ENCODE results near the gene MPV17L2. TPM values are rescaled to one million over a fixed set of nuclear protein-coding genes. Genes with fewer than 3 reads are reported as not detected.

The MPV17L2 gene
- polyA plus RNA-seq, 2 of the 4 experiments (the other 2 are of a cell fraction) = 8.3 to 13.9 TPM

GRCh38 chr19:18167975-18168645, 24.9 kb upstream of the MPV17L2 start (continued):
- TF ChIP-seq CTCF (IDR thresholded peaks at IDR 0.05) (peak; percentile 51), MYC (IDR thresholded peaks at IDR 0.05; ENCODE audit: borderline replicate concordance, low read length) (no peak), CHD2 (IDR thresholded peaks at IDR 0.05; ENCODE audit: low read length, partially characterized antibody) (no peak), E2F6 (IDR thresholded peaks at IDR 0.05; ENCODE audit: borderline replicate concordance, low read depth) (no peak)

- DNase-seq (ENCODE audit: low read depth in 1 of 2, low spot score in 1 of 2) (no peak), FAIRE-seq (no peak), ATAC-seq (no peak)
- Histone ChIP-seq H3K9me3 (no peaks in the 10 kb centered on the region), H3K27ac (no peak overlapping the region), H3K4me2 (no peak overlapping the region), H3K4me3 (no peak overlapping the region), H3K4me1 (peaks cover 4% of the 10 kb centered on the region; the same call in 1 of the 3 replicates)
- ChIA-PET POLR2A (no interaction called here), CTCF (interaction anchor here (0.9 to 2.3 kb wide), 11 partner anchors 9 to 85 kb away, joined by 4 to 11 read pairs (median 4); a partner anchor contains a TSS)
- 95% methylated on average over 35 of the region's 66 CpGs for WGBS (ENCODE audit: missing lambda C conversion rate)
- TF ChIP-seq BHLHE40 (IDR thresholded peaks at IDR 0.05; ENCODE audit: low read depth, low read length) (no peak), MAFK (IDR thresholded peaks at IDR 0.05; ENCODE audit: partially characterized antibody) (no peak), MAZ (IDR thresholded peaks at IDR 0.05; ENCODE audit: borderline replicate concordance, low read depth, low read length) (no peak), E2F6 (IDR thresholded peaks at IDR 0.05; ENCODE audit: borderline replicate concordance, low read depth) (no peak), RAD21 (conservative IDR thresholded peaks at IDR 0.05 in 1 of 2, IDR thresholded peaks at IDR 0.05 in 1 of 2) (no peak)
Measured at GRCh38 chr19:18168673-18169381, 24.2 kb upstream of the MPV17L2 start.

- FAIRE-seq = no peak
- H3K4me2 ChIP-seq = no peak overlapping the region
- no peak overlapping the region for H3K27ac ChIP-seq
- WGBS (ENCODE audit: missing lambda C conversion rate) = 83% methylated on average over 15 of the region's 16 CpGs
- ChIA-PET CTCF (interaction anchor here (0.8 to 3.9 kb wide), 7 partner anchors 9 to 169 kb away, joined by 3 to 20 read pairs (median 3); no protein-coding TSS in a partner anchor), POLR2A (no interaction called here)
- H3K4me1 ChIP-seq = peaks cover 4% of the 10 kb centered on the region; the same call in 1 of the 3 replicates
- ATAC-seq = no peak
- no peaks in the 10 kb centered on the region for H3K9me3 ChIP-seq
- no peak for DNase-seq (ENCODE audit: low read depth in 1 of 2, low spot score in 1 of 2)
- no peak overlapping the region for H3K4me3 ChIP-seq
- TF ChIP-seq ATOH8 (CRISPR knock-in tag; IDR thresholded peaks at IDR 0.05; ENCODE audit: low read depth) (no peak), TP53 (CRISPR knock-in tag; IDR thresholded peaks at IDR 0.05) (no peak), FOXS1 (CRISPR knock-in tag; IDR thresholded peaks at IDR 0.05) (no peak), MAFK (IDR thresholded peaks at IDR 0.05; ENCODE audit: partially characterized antibody) (no peak), KDM1A (IDR thresholded peaks at IDR 0.05; ENCODE audit: low read depth) (no peak), REST (IDR thresholded peaks at IDR 0.05) (no peak), RCOR1 (IDR thresholded peaks at IDR 0.05; ENCODE audit: low read depth, low read length) (no peak), USF2 (IDR thresholded peaks at IDR 0.05) (no peak), HEYL (CRISPR knock-in tag; IDR thresholded peaks at IDR 0.05) (no peak), PHF8 (IDR thresholded peaks at IDR 0.05; ENCODE audit: borderline replicate concordance, low read depth) (no peak), PBX3 (IDR thresholded peaks at IDR 0.05) (no peak), POLR2AphosphoS2 (conservative IDR thresholded peaks at IDR 0.05; ENCODE audit: low read length) (no peak), TFCP2L1 (CRISPR knock-in tag; IDR thresholded peaks at IDR 0.05) (no peak), RARB (CRISPR knock-in tag; IDR thresholded peaks at IDR 0.05) (no peak)
Measured at GRCh38 chr19:18170714-18171255, 22.2 kb upstream of the MPV17L2 start.

All from A549 (cell line).